Tibial nerve (tissue), 4 donors: ENCODE results near the gene PTPRT. TPM values are rescaled to one million over a fixed set of nuclear protein-coding genes. Genes with fewer than 3 reads are reported as not detected.

ENCODE experiments used
- DNase-seq, 2 donors: peaks; one replicate each; pipeline ENCODE4 v3.0.0-alpha.2; 2019; ENCODE audit warnings: low spot score in 2 of 2
- H3K27ac ChIP-seq, 4 donors: fragments of 200-600 bp; sonication (generic) in 3 of 4; one replicate each; pipeline ENCODE4 v1.5.1; 2017 to 2019; ENCODE audit warnings: mild to moderate bottlenecking in 1 of 4
- H3K27me3 ChIP-seq, 2 donors: fragments of 200-600 bp; sonication (generic) in 1 of 2; one replicate each; pipeline versions ENCODE4 v1.5.1 to v1.6.0; 2017 to 2019
- H3K36me3 ChIP-seq, 3 donors: fragments of 200-600 bp; sonication (generic); one replicate each; pipeline ENCODE4 v1.5.1; 2018 to 2019
- H3K4me1 ChIP-seq, 4 donors: fragments of 200-600 bp; sonication (generic) in 3 of 4; one replicate each; pipeline ENCODE4 v1.5.1; 2017 to 2019
- H3K4me3 ChIP-seq, 4 donors: fragments of 200-600 bp; sonication (generic) in 3 of 4; one replicate each; pipeline ENCODE4 v1.5.1; 2017 to 2019; ENCODE audit warnings: mild to moderate bottlenecking in 1 of 4, moderate library complexity in 1 of 4
- H3K9me3 ChIP-seq, 4 donors: fragments of 200-600 bp; sonication (generic) in 3 of 4; one replicate each; pipeline ENCODE4 v1.5.1; 2017 to 2019
- EP300 ChIP-seq, 2 donors: sonication (generic); formaldehyde crosslinking; IDR thresholded peaks; one replicate each; pipeline ENCODE4 v1.6.1; 2017; ENCODE audit warnings: antibody characterized with exemption in 2 of 2, mild to moderate bottlenecking in 1 of 2
- POLR2A ChIP-seq, 2 donors: fragments of 450-650 bp; IDR thresholded peaks; one replicate each; pipeline ENCODE4 v1.6.1; 2017; ENCODE audit warnings: antibody characterized with exemption in 2 of 2, mild to moderate bottlenecking in 2 of 2, moderate library complexity in 2 of 2
- WGBS, 2 donors: methylation state at CpG; one replicate each; pipeline ENCODE4 v1.1.5; 2018; 5-methylcytosine and 5-hydroxymethylcytosine counted together
- total RNA-seq, 4 donors: library from RNA; depleted of rRNA; stranded (reverse); fragments of >200 nt; gene quantifications; one replicate each; pipeline ENCODE4 v1.1.0, GENCODE V29; 2016
- TF ChIP-seq, protein P1 (sequence below), 5 experiments: fragments of 200-600 bp in 3 of 5; fragments of 450-650 bp in 2 of 5; sonication (generic) in 3 of 5; IDR thresholded peaks; one replicate each; pipeline ENCODE4 v1.5.1; 2016 to 2019; ENCODE audit warnings: antibody characterized with exemption in 5 of 5, mild to moderate bottlenecking in 3 of 5, moderate library complexity in 2 of 5

The PTPRT gene
- total RNA-seq, 4 donors from 2014 or later = under 0.01 TPM; not detected in 3

DNA sequence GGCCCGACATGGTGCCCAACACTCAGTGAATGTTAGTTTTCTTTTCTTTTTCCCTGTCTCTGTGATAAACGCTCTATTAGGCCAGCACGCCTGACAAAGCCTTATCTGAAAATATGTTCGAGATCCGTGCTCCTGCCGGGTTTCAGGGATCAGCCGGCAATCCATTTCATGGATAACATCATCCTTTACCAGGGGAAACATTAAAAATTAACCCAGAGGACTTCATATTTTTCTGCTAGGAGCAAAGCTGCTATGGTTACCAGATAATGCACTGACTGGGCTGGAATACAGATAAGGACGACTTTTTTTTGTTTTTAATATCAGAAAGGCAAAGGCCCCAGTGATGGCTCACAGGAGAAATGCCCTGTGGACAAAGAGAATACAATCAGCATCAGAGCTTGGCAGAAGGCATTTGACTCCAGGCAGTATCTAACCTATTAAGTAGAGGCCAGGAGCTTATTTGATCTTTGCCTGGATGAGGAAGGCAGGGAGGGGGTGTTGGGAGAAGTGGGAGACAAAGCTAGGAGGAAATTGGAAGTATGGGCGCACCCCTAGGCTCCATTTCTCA is 1089.5 kb downstream of the PTPRT start:
- H3K27me3 ChIP-seq = no peaks in the 10 kb centered on the region
- H3K9me3 ChIP-seq = no peaks in the 10 kb centered on the region
- no peak overlapping the region for H3K4me3 ChIP-seq
- 67 to 69% methylated on average over 9 of the region's 9 CpGs for WGBS, 2 donors
- H3K27ac ChIP-seq = no peak overlapping the region
- TF ChIP-seq POLR2A (IDR thresholded peaks at IDR 0.05) (no peak), EP300 (IDR thresholded peaks at IDR 0.05) (no peak)
- TF ChIP-seq, protein P1, sequence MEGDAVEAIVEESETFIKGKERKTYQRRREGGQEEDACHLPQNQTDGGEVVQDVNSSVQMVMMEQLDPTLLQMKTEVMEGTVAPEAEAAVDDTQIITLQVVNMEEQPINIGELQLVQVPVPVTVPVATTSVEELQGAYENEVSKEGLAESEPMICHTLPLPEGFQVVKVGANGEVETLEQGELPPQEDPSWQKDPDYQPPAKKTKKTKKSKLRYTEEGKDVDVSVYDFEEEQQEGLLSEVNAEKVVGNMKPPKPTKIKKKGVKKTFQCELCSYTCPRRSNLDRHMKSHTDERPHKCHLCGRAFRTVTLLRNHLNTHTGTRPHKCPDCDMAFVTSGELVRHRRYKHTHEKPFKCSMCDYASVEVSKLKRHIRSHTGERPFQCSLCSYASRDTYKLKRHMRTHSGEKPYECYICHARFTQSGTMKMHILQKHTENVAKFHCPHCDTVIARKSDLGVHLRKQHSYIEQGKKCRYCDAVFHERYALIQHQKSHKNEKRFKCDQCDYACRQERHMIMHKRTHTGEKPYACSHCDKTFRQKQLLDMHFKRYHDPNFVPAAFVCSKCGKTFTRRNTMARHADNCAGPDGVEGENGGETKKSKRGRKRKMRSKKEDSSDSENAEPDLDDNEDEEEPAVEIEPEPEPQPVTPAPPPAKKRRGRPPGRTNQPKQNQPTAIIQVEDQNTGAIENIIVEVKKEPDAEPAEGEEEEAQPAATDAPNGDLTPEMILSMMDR (IDR thresholded peaks at IDR 0.05) = no peak
- H3K36me3 ChIP-seq = no peaks in the 10 kb centered on the region
- no peaks in the 10 kb centered on the region for H3K4me1 ChIP-seq
- DNase-seq = no peak

DNA sequence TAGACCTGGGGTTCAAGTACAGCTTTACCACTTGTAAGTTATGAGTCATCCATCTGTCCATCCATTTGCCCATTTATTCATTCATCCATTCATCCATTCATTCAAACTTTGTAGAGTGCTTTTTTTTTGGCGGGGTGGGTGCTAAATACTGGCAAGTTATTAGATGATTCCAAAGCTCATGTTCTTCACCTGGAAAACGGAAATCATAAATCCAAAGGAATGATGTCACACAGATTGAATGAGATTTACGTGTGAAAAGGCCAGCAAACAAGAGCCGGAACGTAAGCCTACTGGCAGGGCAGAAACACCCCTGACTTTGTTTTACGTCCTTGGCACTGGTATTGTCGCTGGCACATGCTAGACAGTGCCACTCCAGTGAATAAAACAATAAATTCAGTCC is 1090.6 kb downstream of the PTPRT start:
- no peaks in the 10 kb centered on the region for H3K36me3 ChIP-seq
- no peaks in the 10 kb centered on the region for H3K9me3 ChIP-seq
- H3K4me1 ChIP-seq = no peaks in the 10 kb centered on the region
- no peak overlapping the region for H3K4me3 ChIP-seq
- TF ChIP-seq POLR2A (IDR thresholded peaks at IDR 0.05) (no peak), EP300 (IDR thresholded peaks at IDR 0.05) (no peak)
- TF ChIP-seq, protein P1 (IDR thresholded peaks at IDR 0.05) = no peak
- 74 to 82% methylated on average over 7 of the region's 7 CpGs for WGBS, 2 donors
- H3K27me3 ChIP-seq = no peaks in the 10 kb centered on the region
- DNase-seq = no peak
- H3K27ac ChIP-seq = no peak overlapping the region

DNA sequence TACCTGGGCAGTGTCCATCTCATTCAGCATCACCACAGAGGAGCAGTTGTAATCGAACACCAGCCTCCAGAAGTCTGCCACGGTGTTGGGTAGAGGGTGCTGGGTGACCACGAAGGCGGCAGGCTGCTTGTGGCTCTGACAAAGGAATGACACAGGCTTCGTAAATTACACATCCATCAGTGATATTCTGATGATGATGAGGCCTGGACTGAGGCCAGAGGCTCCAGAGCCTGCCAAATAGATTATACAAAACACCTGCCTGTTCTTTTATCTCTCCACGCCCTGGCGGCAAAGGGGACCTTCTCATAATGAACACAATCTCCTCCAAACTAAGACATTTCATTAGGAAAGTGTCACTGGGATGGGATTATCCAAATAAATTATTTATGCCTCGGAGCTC is 1091.3 kb downstream of the PTPRT start:
- TF ChIP-seq EP300 (IDR thresholded peaks at IDR 0.05) (no peak), POLR2A (IDR thresholded peaks at IDR 0.05) (no peak)
- TF ChIP-seq, protein P1 (IDR thresholded peaks at IDR 0.05) = no peak
- no peaks in the 10 kb centered on the region for H3K4me1 ChIP-seq
- no peak overlapping the region for H3K27ac ChIP-seq
- H3K4me3 ChIP-seq = no peak overlapping the region
- no peaks in the 10 kb centered on the region for H3K9me3 ChIP-seq
- H3K36me3 ChIP-seq = no peaks in the 10 kb centered on the region
- no peaks in the 10 kb centered on the region for H3K27me3 ChIP-seq
- WGBS, 2 donors = 79 to 85% methylated on average over 8 of the region's 8 CpGs
- DNase-seq = no peak

DNA sequence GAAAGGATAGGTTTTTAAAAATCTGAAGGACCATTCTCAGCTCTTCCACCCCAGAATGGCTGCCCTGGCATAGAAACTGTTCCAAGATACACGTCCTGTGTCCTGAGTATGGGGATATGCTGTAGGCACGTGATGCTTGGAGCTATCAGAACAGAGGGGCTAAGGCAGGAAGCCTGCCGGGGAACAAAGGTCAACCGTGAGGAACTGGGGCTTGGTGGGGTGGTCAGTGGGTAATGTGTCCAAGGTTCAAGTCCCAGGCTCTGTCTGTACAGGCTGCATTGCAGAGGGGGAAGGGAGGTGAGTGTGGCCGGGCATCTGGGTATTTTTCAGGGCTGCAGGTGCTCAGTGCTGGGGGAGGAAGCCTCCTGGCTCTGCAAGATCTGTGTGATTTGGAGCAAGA is 1092.0 kb downstream of the PTPRT start:
- 58 to 66% methylated on average over 5 of the region's 5 CpGs for WGBS, 2 donors

DNA sequence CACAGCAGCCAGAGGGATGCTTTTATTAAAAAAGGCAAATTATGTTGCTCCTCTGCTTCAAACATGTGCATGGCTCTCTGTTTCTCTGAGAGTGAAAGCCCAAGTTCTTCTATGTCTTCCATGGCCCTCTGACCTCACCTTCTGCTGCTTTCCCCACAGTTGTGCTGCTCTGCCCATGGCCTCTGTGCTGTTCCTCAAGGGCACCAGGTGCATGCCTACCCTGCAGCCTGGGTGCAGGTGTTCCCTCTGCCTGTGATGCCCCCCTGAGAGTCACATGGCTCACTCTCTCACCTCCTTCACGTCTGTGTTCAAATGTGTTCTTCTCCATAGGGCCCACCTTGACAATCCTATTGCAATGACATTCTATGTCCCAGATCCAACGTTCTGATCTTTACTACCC is 1094.5 kb downstream of the PTPRT start:
- Histone ChIP-seq H3K9me3 (no peaks in the 10 kb centered on the region), H3K4me3 (no peak overlapping the region), H3K36me3 (no peaks in the 10 kb centered on the region), H3K4me1 (no peaks in the 10 kb centered on the region), H3K27ac (no peak overlapping the region), H3K27me3 (no peaks in the 10 kb centered on the region)
- no peak for DNase-seq
- TF ChIP-seq, protein P1 (IDR thresholded peaks at IDR 0.05) = no peak
- no peak for TF ChIP-seq POLR2A (IDR thresholded peaks at IDR 0.05)
- TF ChIP-seq EP300 (IDR thresholded peaks at IDR 0.05) = no peak
- WGBS, 2 donors = 53 to 60% methylated on average over 2 of the region's 2 CpGs

More for the DNA sequence above, 1092.0 kb downstream of the PTPRT start:
- Histone ChIP-seq H3K36me3 (no peaks in the 10 kb centered on the region), H3K27me3 (no peaks in the 10 kb centered on the region), H3K4me3 (no peak overlapping the region), H3K27ac (no peak overlapping the region), H3K9me3 (no peaks in the 10 kb centered on the region), H3K4me1 (no peaks in the 10 kb centered on the region)
- TF ChIP-seq EP300 (IDR thresholded peaks at IDR 0.05) = no peak
- no peak for TF ChIP-seq POLR2A (IDR thresholded peaks at IDR 0.05)
- TF ChIP-seq, protein P1 (IDR thresholded peaks at IDR 0.05) = no peak
- no peak for DNase-seq
